ENCODE results near the gene VAV2.

VAV2 gene

DNA sequence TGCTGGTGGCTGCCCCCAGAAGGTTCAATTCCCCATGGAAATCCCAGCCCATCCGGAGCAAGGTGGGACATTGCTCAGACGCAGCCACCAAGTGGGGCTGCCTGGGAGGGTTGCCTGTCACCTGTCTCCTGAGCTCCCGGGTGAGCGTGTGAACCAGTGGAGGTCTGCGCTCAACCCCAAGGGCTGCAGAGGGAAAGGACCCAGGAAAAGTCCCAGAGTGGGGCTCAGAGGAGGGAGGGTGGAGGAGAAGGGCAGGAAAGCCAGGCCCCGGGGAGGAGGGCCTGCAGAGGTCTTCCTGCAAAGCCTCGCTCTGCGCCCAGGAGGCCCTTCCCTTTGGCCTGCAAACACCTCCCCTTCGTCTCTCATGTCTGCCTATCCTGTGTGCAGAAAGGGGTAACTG, 134.5 kb downstream of the VAV2 start:
- no peak for ATAC-seq
- TF ChIP-seq, protein P1, sequence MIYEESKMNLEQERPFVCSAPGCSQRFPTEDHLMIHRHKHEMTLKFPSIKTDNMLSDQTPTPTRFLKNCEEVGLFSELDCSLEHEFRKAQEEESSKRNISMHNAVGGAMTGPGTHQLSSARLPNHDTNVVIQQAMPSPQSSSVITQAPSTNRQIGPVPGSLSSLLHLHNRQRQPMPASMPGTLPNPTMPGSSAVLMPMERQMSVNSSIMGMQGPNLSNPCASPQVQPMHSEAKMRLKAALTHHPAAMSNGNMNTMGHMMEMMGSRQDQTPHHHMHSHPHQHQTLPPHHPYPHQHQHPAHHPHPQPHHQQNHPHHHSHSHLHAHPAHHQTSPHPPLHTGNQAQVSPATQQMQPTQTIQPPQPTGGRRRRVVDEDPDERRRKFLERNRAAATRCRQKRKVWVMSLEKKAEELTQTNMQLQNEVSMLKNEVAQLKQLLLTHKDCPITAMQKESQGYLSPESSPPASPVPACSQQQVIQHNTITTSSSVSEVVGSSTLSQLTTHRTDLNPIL (CRISPR knock-in tag; IDR thresholded peaks at IDR 0.05; ENCODE audit: low read depth), result no peak
- TF ChIP-seq OSR1 (CRISPR knock-in tag; IDR thresholded peaks at IDR 0.05), result no peak
- no peak for TF ChIP-seq ZFP3 (CRISPR knock-in tag; IDR thresholded peaks at IDR 0.05)
- no peak for TF ChIP-seq GLIS3 (CRISPR knock-in tag; IDR thresholded peaks at IDR 0.05)
- TF ChIP-seq ZC3H10 (CRISPR knock-in tag; IDR thresholded peaks at IDR 0.05), result no peak
- no peak for TF ChIP-seq ZFP30 (CRISPR knock-in tag; IDR thresholded peaks at IDR 0.05)
- TF ChIP-seq ZNF70 (CRISPR knock-in tag; IDR thresholded peaks at IDR 0.05), result no peak
- TF ChIP-seq ZNF565 (CRISPR knock-in tag; conservative IDR thresholded peaks at IDR 0.05; ENCODE audit: low read depth), result no peak
- TF ChIP-seq ESRRG (CRISPR knock-in tag; IDR thresholded peaks at IDR 0.05), result no peak

DNA sequence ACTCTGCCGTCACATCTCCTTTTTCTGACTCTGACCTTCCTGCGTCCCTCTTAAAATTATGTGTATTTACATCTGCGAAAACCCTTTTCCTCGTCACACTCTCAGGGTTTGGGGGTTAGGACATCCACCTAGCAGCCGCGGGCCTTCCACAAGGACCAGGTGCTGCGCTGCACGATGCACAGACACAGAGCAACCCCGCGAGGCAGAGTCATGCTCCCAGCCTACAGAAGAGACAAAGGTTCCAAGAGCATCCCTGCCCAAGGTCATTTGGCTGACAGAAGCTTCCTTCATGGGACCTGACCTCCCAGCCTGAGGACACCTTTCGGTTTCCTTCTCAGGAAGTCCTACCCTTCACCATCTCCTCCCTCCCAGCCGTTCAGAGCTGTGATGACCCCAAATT, 135.3 kb downstream of the VAV2 start:
- ATAC-seq, result no peak
- no peak for TF ChIP-seq BACH2 (CRISPR knock-in tag; IDR thresholded peaks at IDR 0.05; ENCODE audit: borderline replicate concordance)
- no peak for TF ChIP-seq ZFP30 (CRISPR knock-in tag; IDR thresholded peaks at IDR 0.05)
- TF ChIP-seq TCF4 (CRISPR knock-in tag; IDR thresholded peaks at IDR 0.05; ENCODE audit: borderline replicate concordance), result no peak
- no peak for TF ChIP-seq RARB (CRISPR knock-in tag; IDR thresholded peaks at IDR 0.05)
- TF ChIP-seq PPARA (CRISPR knock-in tag; IDR thresholded peaks at IDR 0.05; ENCODE audit: borderline replicate concordance), result no peak
- no peak for TF ChIP-seq ZNF8 (CRISPR knock-in tag; IDR thresholded peaks at IDR 0.05)
- no peak for TF ChIP-seq ZNF70 (CRISPR knock-in tag; IDR thresholded peaks at IDR 0.05)
- TF ChIP-seq, protein P2, sequence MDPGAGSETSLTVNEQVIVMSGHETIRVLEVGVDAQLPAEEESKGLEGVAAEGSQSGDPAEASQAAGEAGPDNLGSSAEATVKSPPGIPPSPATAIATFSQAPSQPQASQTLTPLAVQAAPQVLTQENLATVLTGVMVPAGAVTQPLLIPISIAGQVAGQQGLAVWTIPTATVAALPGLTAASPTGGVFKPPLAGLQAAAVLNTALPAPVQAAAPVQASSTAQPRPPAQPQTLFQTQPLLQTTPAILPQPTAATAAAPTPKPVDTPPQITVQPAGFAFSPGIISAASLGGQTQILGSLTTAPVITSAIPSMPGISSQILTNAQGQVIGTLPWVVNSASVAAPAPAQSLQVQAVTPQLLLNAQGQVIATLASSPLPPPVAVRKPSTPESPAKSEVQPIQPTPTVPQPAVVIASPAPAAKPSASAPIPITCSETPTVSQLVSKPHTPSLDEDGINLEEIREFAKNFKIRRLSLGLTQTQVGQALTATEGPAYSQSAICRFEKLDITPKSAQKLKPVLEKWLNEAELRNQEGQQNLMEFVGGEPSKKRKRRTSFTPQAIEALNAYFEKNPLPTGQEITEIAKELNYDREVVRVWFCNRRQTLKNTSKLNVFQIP (CRISPR knock-in tag; IDR thresholded peaks at IDR 0.05; ENCODE audit: borderline replicate concordance, low read depth), result no peak
- no peak for TF ChIP-seq GLIS3 (CRISPR knock-in tag; IDR thresholded peaks at IDR 0.05)
- TF ChIP-seq, protein P3, sequence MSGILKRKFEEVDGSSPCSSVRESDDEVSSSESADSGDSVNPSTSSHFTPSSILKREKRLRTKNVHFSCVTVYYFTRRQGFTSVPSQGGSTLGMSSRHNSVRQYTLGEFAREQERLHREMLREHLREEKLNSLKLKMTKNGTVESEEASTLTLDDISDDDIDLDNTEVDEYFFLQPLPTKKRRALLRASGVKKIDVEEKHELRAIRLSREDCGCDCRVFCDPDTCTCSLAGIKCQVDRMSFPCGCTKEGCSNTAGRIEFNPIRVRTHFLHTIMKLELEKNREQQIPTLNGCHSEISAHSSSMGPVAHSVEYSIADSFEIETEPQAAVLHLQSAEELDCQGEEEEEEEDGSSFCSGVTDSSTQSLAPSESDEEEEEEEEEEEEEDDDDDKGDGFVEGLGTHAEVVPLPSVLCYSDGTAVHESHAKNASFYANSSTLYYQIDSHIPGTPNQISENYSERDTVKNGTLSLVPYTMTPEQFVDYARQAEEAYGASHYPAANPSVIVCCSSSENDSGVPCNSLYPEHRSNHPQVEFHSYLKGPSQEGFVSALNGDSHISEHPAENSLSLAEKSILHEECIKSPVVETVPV (CRISPR knock-in tag; IDR thresholded peaks at IDR 0.05), result no peak
- TF ChIP-seq, protein P4, sequence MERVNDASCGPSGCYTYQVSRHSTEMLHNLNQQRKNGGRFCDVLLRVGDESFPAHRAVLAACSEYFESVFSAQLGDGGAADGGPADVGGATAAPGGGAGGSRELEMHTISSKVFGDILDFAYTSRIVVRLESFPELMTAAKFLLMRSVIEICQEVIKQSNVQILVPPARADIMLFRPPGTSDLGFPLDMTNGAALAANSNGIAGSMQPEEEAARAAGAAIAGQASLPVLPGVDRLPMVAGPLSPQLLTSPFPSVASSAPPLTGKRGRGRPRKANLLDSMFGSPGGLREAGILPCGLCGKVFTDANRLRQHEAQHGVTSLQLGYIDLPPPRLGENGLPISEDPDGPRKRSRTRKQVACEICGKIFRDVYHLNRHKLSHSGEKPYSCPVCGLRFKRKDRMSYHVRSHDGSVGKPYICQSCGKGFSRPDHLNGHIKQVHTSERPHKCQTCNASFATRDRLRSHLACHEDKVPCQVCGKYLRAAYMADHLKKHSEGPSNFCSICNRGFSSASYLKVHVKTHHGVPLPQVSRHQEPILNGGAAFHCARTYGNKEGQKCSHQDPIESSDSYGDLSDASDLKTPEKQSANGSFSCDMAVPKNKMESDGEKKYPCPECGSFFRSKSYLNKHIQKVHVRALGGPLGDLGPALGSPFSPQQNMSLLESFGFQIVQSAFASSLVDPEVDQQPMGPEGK (CRISPR knock-in tag; IDR thresholded peaks at IDR 0.05; ENCODE audit: borderline replicate concordance), result no peak

DNA sequence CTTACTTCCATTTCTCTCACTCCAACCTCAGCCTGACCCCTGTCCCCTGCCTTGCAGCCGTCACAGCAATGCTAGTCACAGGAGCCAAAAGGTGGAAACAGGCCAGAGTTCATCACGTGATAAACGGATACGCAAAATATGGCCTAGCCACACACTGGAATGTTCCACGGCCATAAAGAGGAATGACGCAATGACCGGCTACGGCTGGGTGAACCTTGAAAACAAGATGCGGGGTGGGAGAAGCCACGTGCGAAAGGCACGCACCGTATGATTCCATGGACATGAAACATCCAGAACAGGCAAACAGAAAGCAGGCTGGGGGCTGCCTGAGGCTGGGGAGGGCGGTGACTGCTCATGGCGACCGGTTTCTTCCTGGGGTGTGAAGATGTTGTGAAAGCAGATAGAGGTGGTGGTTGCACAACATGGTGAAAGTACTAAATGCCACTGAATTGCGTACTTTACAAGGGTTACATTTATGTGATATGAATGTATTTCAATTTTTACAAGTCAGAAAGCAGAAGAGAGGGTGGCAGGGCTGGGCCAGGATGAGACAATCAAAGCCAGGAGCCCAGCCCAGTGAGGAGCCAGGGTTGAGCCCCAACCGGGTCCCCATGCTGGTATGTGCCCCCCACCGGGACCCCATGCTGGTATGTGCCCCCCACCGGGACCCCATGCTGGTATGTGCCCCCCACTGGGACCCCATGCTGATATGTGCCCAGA, 136.2 kb downstream of the VAV2 start:
- no peak for ATAC-seq
- no peak for TF ChIP-seq ZNF565 (CRISPR knock-in tag; conservative IDR thresholded peaks at IDR 0.05; ENCODE audit: low read depth)
- no peak for TF ChIP-seq ZNF70 (CRISPR knock-in tag; IDR thresholded peaks at IDR 0.05)
- no peak for TF ChIP-seq SNAI2 (CRISPR knock-in tag; IDR thresholded peaks at IDR 0.05)
- TF ChIP-seq, protein P1 (CRISPR knock-in tag; IDR thresholded peaks at IDR 0.05; ENCODE audit: low read depth), result no peak
- no peak for TF ChIP-seq ZC3H10 (CRISPR knock-in tag; IDR thresholded peaks at IDR 0.05)
- no peak for TF ChIP-seq GLIS3 (CRISPR knock-in tag; IDR thresholded peaks at IDR 0.05)
- no peak for TF ChIP-seq ZFP3 (CRISPR knock-in tag; IDR thresholded peaks at IDR 0.05)
- no peak for TF ChIP-seq OSR1 (CRISPR knock-in tag; IDR thresholded peaks at IDR 0.05)
- TF ChIP-seq ARNTL (CRISPR knock-in tag; IDR thresholded peaks at IDR 0.05; ENCODE audit: borderline replicate concordance, low read depth), result no peak
- TF ChIP-seq ESRRG (CRISPR knock-in tag; IDR thresholded peaks at IDR 0.05), result no peak
- TF ChIP-seq, protein P5, sequence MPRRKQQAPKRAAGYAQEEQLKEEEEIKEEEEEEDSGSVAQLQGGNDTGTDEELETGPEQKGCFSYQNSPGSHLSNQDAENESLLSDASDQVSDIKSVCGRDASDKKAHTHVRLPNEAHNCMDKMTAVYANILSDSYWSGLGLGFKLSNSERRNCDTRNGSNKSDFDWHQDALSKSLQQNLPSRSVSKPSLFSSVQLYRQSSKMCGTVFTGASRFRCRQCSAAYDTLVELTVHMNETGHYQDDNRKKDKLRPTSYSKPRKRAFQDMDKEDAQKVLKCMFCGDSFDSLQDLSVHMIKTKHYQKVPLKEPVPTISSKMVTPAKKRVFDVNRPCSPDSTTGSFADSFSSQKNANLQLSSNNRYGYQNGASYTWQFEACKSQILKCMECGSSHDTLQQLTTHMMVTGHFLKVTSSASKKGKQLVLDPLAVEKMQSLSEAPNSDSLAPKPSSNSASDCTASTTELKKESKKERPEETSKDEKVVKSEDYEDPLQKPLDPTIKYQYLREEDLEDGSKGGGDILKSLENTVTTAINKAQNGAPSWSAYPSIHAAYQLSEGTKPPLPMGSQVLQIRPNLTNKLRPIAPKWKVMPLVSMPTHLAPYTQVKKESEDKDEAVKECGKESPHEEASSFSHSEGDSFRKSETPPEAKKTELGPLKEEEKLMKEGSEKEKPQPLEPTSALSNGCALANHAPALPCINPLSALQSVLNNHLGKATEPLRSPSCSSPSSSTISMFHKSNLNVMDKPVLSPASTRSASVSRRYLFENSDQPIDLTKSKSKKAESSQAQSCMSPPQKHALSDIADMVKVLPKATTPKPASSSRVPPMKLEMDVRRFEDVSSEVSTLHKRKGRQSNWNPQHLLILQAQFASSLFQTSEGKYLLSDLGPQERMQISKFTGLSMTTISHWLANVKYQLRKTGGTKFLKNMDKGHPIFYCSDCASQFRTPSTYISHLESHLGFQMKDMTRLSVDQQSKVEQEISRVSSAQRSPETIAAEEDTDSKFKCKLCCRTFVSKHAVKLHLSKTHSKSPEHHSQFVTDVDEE (CRISPR knock-in tag; IDR thresholded peaks at IDR 0.05), result no peak
